Activated CD4-positive, CD25-positive, alpha-beta regulatory T cell treated with anti-CD3 and anti-CD28 coated beads, Interleukin-2, amount 50 U/mL, for 24 hours (primary cell): Measurements from ENCODE around the gene HOXA3.

Experiments
- ATAC-seq, 2 donors: fragments of 150-1000 bp; cut with Tn5 transposase; one replicate each; pipeline ENCODE4 v1.10.0; 2021; ENCODE audit warnings: mild to moderate bottlenecking in 1 of 2, moderate library complexity in 1 of 2

Gene HOXA3

GRCh38 chr7:27189295-27189996 is 37.1 kb upstream of the HOXA3 start:
- no peak for ATAC-seq

DNA sequence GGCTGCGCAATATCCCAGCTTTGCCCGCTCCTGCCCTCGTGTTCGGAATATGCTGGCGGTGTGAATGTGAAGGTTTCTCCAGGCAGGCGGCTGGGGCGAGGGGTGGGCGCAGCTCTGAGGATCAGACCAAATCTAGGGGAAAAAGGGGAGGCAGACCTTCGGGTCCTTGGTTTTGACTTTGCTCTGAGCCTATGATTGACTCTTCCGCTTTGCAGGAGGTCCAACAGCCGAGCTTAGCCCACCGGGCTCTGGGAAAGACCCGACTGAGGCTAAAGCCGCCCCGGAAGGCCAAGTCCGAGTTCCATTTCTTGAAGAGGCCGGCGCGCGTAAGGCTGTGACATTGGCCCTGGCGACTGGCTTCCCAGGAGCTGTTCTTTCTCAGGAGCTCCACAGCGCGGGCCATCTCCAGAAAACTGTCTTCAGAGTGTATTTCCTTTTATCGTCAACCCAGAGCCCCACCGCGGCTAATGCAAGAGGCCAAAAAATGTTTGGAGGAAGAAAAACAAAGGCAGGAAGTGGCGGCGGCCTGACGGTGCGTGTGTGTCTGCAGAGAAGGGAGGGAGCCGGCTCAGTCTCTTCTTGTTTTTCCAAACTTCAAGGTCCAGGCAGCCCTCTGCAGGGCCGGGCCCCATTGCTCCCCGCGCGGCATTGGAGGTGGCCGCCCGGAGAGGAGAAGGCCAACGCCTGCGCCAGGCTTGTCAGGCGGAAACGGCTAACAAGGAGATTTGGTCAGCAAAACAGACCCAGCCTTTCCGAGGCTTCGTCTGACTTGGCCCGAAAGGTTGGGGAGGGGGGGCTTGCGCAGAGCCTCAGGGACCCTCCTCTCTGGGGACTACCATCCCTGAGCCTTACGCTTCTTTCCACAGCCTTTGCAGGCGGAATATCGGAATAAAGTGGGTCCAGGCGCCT is 36.3 kb upstream of the HOXA3 start:
- no peak for ATAC-seq

DNA sequence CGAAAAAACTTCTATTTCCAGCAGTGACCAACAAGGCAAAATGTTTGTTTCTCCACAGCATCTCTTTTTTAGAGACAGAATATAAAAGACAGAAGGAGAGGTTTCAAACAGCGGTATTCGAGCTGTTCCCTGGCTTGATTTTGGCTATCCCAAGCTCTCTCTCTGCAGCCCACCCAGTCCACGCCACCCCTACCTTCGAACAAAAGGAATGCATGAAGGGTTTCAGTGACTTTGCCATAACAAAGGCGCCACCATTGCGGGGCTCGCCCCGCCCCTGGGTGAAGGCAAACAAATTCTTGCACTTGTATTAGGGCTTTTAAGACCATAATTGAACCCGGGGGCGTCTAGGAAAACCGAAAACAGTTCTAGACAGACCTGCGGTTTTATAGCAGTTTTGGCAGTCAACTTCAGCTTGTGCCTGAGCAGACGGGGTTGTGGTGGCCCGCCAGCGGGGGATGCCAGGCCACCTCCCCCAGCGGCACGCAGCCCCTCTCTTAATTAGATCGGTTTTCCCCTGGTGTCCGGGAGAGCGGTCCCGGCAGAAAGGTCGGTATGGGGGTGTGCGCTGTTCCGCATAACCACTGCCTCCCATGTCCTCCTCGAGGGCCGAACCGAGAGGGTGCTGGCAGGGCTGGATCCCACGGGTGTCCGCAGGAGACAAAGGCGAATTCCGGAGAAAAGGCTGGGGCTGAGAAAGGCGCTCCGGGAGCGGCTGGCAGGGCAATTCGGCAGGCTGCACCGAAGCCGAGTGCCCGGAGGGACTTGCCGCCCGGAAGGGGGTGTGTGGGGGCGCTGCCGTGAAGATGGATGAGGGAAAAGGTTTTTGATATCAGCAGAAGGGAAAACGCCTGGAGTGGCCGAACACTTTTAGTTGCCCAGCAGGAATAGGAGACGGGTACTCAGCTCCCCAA is 35.3 kb upstream of the HOXA3 start:
- ATAC-seq = no peak

DNA sequence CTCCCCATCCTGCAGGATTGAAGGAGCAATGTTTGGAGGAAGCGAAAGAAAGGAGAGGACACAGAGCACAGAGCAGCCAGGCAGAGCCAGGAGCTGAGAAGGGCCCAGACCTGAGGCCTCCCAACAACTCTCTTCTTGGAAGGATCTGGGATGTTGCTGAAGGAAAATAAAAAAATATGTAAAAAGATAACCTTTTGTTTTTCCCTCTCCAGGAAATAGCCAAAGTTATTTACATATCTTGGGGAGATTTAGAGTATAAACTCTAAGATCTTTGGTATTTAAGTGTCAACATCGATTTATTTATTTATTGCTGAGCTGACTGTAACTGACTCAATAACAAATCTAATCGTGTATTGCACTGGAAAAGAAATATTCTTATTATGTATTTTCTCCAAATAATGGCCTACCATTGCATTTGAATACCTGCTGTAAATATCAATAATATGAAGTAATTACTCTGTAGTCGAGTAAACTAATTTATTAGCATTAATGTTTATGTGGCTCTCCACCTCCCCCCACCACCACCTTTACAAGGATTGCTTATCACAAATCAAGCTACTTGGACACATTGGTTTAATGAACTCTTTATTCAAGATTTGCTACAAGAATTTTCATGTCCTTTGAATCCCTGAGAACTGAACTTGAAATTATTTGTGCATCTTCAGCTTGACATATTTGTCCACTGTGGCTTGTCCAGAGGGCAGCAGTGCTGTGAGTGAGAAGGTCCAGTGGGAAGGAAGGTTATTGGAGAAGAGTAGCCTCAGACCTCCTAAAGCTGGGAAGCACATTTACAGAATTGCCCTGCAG is 34.5 kb upstream of the HOXA3 start:
- ATAC-seq = no peak

- no peak for ATAC-seq
These were observed 33.7 kb upstream of the HOXA3 start for GRCh38 chr7:27185854-27186667.

DNA sequence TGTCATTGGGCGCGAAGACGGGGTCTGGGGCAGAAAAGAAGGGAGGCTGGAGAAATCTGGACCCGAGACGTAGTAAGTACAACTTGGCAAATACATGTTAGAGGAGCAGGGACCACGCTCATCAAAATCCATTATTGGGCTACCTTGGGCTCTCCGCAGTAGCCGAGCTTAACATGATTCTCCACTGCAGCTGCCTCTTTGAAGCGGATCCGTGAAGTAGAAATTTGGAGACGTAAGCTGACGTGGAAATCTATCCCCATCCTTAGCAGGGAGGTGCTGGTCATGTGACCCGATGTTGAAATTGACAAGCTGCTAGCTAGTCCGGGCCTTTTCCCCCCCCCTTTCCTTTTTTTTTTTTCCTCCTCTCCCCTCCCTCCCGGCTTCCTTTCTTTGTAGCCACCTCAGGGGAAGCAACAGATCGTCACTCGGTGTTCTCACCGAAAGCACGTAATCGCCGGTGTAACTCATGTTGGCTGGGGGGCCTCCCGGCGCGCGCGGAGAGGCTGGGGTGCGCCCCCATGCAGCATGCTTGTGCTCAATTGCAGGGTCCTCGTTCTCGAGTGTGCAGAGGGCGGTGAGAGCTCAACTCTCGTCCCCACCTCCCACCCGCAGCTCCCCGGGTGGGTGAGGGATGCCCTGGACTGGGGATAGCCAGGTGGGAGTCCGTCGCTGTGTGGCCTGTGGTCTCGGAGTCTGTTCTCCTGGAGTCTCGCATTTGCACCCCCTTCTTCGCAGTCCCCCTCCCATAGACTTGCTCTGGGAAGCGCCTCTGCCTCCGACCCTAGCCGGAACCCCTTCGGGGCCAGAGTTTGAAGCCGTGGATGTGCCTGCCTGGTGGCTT is 32.9 kb upstream of the HOXA3 start, which contains the start of gene HOXA11:
Gene HOXA11, minus strand, starts transcription at position 220 of the 841 bp plus-strand sequence. Its CDS starts 88 bp downstream, at position 132.
- no peak for ATAC-seq

DNA sequence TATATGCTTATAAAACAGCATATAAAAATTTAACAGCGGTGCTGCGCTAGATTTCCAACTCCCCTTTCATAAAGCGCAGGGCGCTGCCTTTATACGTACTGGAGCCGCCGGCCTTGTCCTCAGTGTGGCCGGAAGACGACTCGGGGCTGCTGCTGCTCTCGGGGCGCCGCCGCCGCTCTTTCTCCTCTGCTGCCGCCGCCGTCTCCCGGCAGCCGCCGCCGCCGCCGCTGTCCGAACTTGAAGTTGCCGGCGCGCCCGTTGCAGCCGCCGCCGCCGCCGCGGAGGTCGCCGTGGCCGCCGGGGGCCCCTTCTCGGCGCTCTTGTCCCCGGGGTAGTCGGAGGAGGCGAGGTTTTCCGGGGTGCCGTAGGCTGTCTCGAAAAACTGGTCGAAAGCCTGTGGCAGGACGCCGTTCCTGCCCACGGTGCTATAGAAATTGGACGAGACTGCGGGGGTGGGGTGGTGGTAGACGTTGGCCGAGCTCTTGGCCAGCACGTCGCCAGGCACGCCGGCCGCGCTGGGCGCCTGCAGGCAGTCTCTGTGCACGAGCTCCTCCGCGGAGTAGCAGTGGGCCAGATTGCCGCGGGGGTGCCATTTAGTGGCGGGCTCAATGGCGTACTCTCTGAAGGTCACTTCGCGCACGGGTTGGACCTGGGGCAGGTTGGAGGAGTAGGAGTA is 32.1 kb upstream of the HOXA3 start:
- peak; percentile 30 to 31 for ATAC-seq

GRCh38 chr7:27183682-27184336 is 31.4 kb upstream of the HOXA3 start:
- no peak for ATAC-seq

GRCh38 chr7:27182861-27183681 is 30.7 kb upstream of the HOXA3 start:
- no peak for ATAC-seq

DNA sequence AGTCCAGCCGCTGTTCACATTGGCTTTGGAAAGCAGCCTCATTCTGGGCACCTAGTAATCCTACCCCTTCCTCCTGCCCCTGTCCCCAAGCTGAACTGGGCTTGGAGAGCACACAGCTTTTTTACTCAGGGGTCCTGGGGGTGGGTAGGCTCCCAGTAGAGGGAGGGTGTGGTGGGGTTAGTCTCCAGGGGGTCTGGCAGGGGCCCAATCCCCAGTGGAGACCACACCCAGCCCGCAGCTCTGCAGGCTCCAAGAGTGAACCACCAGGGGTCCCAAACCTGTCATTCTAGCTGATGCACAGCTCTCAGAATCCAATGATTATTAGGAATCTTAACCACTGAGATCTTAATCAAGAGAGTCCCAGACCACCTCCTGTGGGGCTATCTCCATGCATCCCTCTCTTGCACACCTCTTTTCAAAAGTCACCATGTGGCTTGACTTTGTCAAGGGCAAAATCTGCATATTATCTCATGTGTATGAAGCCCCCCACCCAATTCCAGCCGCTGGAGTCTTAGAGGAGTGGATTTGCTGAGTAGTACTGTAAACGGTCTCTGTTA is 30.0 kb upstream of the HOXA3 start:
- no peak for ATAC-seq

- no peak for ATAC-seq
These were observed 29.5 kb upstream of the HOXA3 start for GRCh38 chr7:27181795-27182275.

- no peak for ATAC-seq
These were observed 28.3 kb upstream of the HOXA3 start for GRCh38 chr7:27180431-27181420.

DNA sequence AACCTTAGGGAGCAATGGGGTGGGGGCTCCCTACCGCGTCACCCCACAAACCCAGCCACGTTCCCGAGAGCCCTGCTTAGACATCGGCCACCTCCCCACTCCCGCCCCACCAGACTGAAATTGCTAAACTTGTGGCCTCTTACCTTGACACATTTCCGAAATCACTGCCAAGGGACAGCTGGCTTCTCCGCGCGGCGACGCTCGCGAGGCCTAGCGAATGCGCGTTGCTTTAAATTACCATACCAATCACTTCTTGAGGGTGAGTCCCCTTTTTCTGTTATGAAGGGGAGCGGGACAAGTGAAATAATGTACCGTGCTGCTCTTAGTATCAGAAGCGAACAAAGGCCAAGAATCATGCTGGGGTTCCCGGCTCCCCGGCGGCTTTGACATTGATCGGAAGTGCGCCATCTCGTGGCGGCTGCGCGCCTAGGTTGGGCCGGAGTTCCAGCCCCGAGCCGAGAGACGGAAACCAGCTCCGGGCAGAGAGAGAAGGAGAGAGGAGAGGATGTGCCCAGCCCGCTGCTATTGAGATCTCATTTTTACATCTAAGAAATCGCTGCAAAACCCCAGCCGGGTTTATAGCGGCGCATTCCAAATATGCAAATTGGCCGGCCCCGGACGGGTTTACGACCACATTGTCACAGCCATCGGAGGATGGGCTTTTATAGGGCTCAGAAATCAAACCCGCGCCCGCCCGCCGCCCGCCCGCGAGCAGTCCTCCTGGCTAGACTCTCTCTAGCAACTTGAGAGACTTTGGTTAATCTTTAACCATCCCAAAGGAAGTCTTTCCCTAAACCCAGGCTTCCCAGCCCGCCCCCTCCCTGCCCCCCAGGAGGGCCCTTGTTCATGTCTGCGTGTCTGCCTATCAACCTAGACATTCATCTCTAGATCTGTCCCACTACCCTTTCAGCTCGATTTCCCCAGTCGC is 27.4 kb upstream of the HOXA3 start:
- ATAC-seq = peak; percentile 55 to 60

GRCh38 chr7:27179030-27179429 is 26.6 kb upstream of the HOXA3 start:
- no peak for ATAC-seq

DNA sequence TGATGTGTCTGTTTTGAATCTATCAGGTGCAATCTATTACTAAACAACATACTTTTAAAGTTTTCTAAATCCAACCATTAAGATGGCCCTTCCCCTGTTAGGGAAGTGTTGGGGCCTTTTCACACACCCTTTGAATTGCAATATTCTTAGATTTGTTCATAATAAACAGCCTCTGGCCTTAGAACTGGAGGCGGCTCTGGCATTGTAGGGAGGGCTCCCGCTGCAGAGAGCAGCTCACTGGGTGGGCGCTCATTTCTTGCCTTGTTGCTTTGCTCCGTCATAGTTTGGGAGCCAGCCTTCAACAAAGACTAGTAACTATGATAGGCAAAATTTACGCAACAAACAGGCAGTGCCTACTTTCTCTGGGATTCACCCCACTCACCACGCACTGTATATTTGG is 26.0 kb upstream of the HOXA3 start:
- ATAC-seq = no peak
